WI38 (cell line): ENCODE measurements around the gene SEPTIN12.
"Not testable (repeated sequence)": the region's sequence is repeated elsewhere in the genome, so short reads cannot be mapped to it uniquely, and the experiment has no call there.

Experiments
- H3K4me3 ChIP-seq: 2 replicates; pipeline ENCODE4 v1.5.1; 2011; ENCODE audit warnings: low read depth, mild to moderate bottlenecking, control low read depth, low read length
- CTCF ChIP-seq: IDR thresholded peaks from 2 replicates; pipeline ENCODE4 v1.5.1; 2012; ENCODE audit warnings: low read depth, mild to moderate bottlenecking, control low read depth, low read length

The SEPTIN12 gene

GRCh38 chr16:4790261-4790660 is 2.1 kb upstream of the SEPTIN12 start:
- H3K4me3 ChIP-seq: no peak overlapping the region
- TF ChIP-seq CTCF: no peak

GRCh38 chr16:4788910-4789309 is 765 bp upstream of the SEPTIN12 start:
- no peak for TF ChIP-seq CTCF
- no peak overlapping the region for H3K4me3 ChIP-seq

GRCh38 chr16:4788489-4788889 is 344 bp upstream of the SEPTIN12 start:
- no peak for TF ChIP-seq CTCF
- H3K4me3 ChIP-seq: no peak overlapping the region

- TF ChIP-seq CTCF: no peak
- no peak overlapping the region for H3K4me3 ChIP-seq
Measured at GRCh38 chr16:4787068-4787467, 1.1 kb downstream of the SEPTIN12 start.

GRCh38 chr16:4785758-4786433 is 2.2 kb downstream of the SEPTIN12 start:
- no peak overlapping the region for H3K4me3 ChIP-seq
- no peak for TF ChIP-seq CTCF

- not testable (repeated sequence) for H3K4me3 ChIP-seq
Measured at GRCh38 chr16:4784444-4784987, 3.6 kb downstream of the SEPTIN12 start.

GRCh38 chr16:4783951-4784336 is 4.2 kb downstream of the SEPTIN12 start:
- no peak overlapping the region for H3K4me3 ChIP-seq
- no peak for TF ChIP-seq CTCF
